Nephron (organoid): ENCODE data around the gene DHX29.

Experiments
- H3K27ac Mint-ChIP-seq, 3 experiments: 2 replicates each; pipeline ENCODE4 v1.8.0; 2020; ENCODE audit warnings: mixed read lengths in 3 of 3, mild to moderate bottlenecking in 2 of 3, moderate library complexity in 1 of 3
- H3K27me3 Mint-ChIP-seq: 2 replicates; pipeline ENCODE4 v1.8.0; 2021; ENCODE audit warnings: low read depth, mild to moderate bottlenecking, moderate library complexity, mixed read lengths
- H3K36me3 Mint-ChIP-seq: 2 replicates; pipeline ENCODE4 v1.8.0; 2020; ENCODE audit warnings: low read depth, mixed read lengths
- H3K4me1 Mint-ChIP-seq: 2 replicates; pipeline ENCODE4 v1.8.0; 2020; ENCODE audit warnings: mixed read lengths
- H3K4me3 Mint-ChIP-seq, 3 experiments: 2 replicates each; pipeline ENCODE4 v1.8.0; 2020; ENCODE audit warnings: mild to moderate bottlenecking in 3 of 3, mixed read lengths in 3 of 3, moderate library complexity in 2 of 3
- H3K9me3 Mint-ChIP-seq: 2 replicates; pipeline ENCODE4 v1.8.0; 2020; ENCODE audit warnings: mixed read lengths
- TF ChIP-seq, protein P1 (sequence below), 3 experiments: fragments of 200-600 bp; sonication (generic); IDR thresholded peaks; one replicate each; pipeline ENCODE4 v1.5.0; 2021; ENCODE audit warnings: antibody characterized with exemption in 3 of 3; ENCODE audit not compliant: unreplicated experiment in 3 of 3

DHX29 gene

DNA sequence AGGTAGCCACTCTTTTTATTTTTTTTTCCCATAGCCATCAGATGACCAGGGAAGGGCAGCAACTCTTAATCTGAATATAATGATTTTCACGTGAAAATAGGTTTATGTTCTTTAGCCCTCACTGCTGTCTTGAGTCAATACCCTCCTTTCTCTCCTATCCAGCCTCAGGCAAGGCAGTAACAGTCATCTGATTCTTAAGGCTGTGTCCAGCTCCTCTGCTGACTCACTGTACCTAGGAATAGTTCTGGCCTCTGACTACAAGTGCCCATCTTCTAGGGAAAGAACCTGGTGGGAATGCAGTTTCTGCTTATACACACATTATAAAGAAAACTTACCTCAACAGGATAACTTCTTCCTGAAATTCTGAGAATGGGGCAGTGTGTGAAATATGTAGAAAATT is 30.7 kb downstream of the DHX29 start:
- no peak overlapping the region for H3K4me3 Mint-ChIP-seq
- no peak overlapping the region for H3K27ac Mint-ChIP-seq
- peaks cover 65% of the 10 kb centered on the region for H3K36me3 Mint-ChIP-seq
- no peaks in the 10 kb centered on the region for H3K27me3 Mint-ChIP-seq
- TF ChIP-seq, protein P1, sequence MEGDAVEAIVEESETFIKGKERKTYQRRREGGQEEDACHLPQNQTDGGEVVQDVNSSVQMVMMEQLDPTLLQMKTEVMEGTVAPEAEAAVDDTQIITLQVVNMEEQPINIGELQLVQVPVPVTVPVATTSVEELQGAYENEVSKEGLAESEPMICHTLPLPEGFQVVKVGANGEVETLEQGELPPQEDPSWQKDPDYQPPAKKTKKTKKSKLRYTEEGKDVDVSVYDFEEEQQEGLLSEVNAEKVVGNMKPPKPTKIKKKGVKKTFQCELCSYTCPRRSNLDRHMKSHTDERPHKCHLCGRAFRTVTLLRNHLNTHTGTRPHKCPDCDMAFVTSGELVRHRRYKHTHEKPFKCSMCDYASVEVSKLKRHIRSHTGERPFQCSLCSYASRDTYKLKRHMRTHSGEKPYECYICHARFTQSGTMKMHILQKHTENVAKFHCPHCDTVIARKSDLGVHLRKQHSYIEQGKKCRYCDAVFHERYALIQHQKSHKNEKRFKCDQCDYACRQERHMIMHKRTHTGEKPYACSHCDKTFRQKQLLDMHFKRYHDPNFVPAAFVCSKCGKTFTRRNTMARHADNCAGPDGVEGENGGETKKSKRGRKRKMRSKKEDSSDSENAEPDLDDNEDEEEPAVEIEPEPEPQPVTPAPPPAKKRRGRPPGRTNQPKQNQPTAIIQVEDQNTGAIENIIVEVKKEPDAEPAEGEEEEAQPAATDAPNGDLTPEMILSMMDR (IDR thresholded peaks at IDR 0.05; ENCODE audit: unreplicated experiment in 3 of 3) = no peak
- H3K4me1 Mint-ChIP-seq = no peaks in the 10 kb centered on the region
- H3K9me3 Mint-ChIP-seq = no peaks in the 10 kb centered on the region

DNA sequence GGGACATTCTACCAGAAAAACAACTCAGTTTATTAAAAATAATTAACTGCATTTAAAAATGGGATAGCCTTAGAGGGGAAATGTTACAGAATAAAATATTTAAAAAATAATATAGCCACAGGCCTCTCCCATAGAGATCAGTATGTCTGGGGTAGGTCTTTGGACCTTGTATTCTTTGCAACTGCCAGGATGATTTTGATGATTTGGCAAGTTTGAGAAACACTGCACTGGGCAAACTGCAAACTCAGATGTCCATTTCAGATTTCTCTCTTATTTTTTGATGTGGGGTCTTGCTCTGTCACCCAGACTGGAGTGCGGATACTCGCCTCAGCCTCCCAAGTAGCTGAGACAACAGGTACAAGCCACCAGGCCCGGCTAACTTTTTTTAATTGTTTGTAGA is 49.2 kb downstream of the DHX29 start:
- H3K27me3 Mint-ChIP-seq = no peaks in the 10 kb centered on the region
- H3K9me3 Mint-ChIP-seq = no peaks in the 10 kb centered on the region
- no peak overlapping the region for H3K4me3 Mint-ChIP-seq
- H3K27ac Mint-ChIP-seq = no peak overlapping the region
- H3K36me3 Mint-ChIP-seq = peaks cover 51% of the 10 kb centered on the region
- no peaks in the 10 kb centered on the region for H3K4me1 Mint-ChIP-seq
- TF ChIP-seq, protein P1 (IDR thresholded peaks at IDR 0.05; ENCODE audit: unreplicated experiment in 3 of 3) = no peak

DNA sequence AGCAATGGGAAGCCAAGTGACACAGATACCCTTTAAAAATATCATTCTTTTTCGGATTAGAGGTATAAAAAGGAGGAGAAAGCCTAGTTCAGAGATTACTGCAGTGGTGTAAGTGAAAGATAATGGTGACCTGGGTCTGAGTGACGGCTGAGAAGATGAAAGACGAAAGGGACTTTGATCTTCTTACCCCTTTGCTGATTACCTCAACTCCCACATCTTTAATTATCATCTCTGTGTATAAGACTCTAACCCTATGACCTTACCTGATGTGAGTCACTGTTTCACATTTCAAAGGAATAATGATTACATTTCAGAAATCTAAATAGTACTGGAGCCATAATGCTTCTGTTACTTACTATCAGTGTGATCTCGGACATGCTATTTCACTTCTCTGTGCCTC is 52.7 kb downstream of the DHX29 start:
- Mint-ChIP-seq H3K36me3 (peaks cover 34% of the 10 kb centered on the region), H3K27ac (no peak overlapping the region), H3K4me3 (no peak overlapping the region), H3K9me3 (no peaks in the 10 kb centered on the region), H3K4me1 (no peaks in the 10 kb centered on the region), H3K27me3 (no peaks in the 10 kb centered on the region)
- TF ChIP-seq, protein P1 (IDR thresholded peaks at IDR 0.05; ENCODE audit: unreplicated experiment in 3 of 3) = no peak

DNA sequence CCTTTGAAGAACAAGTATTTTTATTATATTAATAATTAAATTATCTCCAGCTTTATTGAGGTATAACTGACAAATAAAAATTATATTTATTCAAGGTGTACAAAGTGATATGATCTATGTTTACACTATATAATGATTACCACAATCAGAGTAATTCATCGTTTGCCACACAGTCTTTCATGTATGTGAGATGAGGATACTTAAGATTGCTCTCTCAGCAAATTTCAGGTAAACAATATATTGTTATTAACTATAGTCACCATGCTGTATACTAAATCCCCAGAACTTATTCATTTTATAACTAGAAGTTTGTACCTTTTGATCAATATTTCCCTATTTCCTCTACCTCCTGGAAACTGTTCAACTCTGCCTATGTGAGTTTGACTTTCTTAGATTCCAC is 57.4 kb downstream of the DHX29 start:
- TF ChIP-seq, protein P1 (IDR thresholded peaks at IDR 0.05; ENCODE audit: unreplicated experiment in 3 of 3) = no peak
- H3K27me3 Mint-ChIP-seq = peaks cover 8% of the 10 kb centered on the region
- no peak overlapping the region for H3K4me3 Mint-ChIP-seq
- peaks cover 10% of the 10 kb centered on the region for H3K36me3 Mint-ChIP-seq
- H3K4me1 Mint-ChIP-seq = no peaks in the 10 kb centered on the region
- no peak overlapping the region for H3K27ac Mint-ChIP-seq
- peaks cover 12% of the 10 kb centered on the region for H3K9me3 Mint-ChIP-seq

DNA sequence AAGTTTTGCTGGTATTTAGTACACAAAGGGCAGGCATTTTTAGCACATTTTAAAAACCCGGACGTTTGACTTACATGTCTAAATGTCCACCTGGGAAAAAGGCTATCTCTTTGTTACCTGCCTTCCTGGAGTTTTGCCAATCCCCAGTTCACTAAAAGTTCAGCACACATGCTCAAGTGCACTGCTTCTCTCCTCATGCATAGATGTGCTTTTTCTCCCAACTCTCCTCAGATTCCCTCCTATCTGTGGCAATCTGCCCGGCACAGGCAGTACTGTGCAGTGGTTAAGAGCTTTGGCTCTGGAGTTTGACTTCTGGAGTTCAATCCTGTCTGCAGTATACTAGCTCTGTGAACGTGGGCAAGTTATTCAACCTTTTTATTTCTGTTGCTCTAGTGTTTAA is 65.7 kb downstream of the DHX29 start:
- Mint-ChIP-seq H3K36me3 (no peaks in the 10 kb centered on the region), H3K9me3 (no peaks in the 10 kb centered on the region)

DNA sequence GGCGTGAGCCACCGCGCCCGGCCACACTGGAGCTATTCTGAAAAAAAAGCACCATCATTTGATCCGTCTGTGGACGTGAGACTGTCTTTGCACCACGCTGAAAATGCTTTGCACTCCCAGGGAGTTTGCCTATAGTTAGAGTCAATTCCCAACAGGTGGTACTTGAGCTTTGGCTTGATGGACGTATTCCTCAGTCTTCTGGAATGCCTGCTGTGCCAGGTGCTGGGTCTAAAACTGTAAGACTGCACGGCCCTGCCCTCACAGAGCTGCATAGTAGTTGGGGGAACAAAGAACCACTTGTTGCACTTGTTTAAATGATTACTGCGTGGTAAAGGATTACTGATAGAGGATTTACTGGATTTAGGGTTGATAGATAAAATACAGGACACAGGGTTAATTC is 70.7 kb downstream of the DHX29 start:
- Mint-ChIP-seq H3K36me3 (no peaks in the 10 kb centered on the region), H3K27me3 (peaks cover 77% of the 10 kb centered on the region), H3K4me1 (peaks cover 26% of the 10 kb centered on the region), H3K4me3 (peak overlapping the region in 2 of 3 experiments; percentile 7 to 33), H3K9me3 (no peaks in the 10 kb centered on the region), H3K27ac (peak overlapping the region in 1 of 3 experiments; percentile 70)
- TF ChIP-seq, protein P1 (IDR thresholded peaks at IDR 0.05; ENCODE audit: unreplicated experiment in 3 of 3) = no peak

More for the DNA sequence above, 65.7 kb downstream of the DHX29 start:
- TF ChIP-seq, protein P1 (IDR thresholded peaks at IDR 0.05; ENCODE audit: unreplicated experiment in 3 of 3) = no peak
- Mint-ChIP-seq H3K27ac (no peak overlapping the region), H3K4me1 (peaks cover 4% of the 10 kb centered on the region), H3K4me3 (no peak overlapping the region), H3K27me3 (peaks cover 50% of the 10 kb centered on the region)
